Kidney (tissue), 14 donors: Measurements from ENCODE around the gene SBK2. TPM values are rescaled to one million over a fixed set of nuclear protein-coding genes. Genes with fewer than 3 reads are reported as not detected.
A peak's percentile ranks its signal among the peaks of the same experiment; 100 is the strongest.

Experiments
- DNase-seq, 5 donors: peaks; one replicate each; pipeline ENCODE4 v3.0.0-alpha.2; 2013 to 2020
- FAIRE-seq: peaks from 2 replicates; lab custom pipeline; 2012; peaks lifted over from hg19 to GRCh38; lab: Jason Lieb, UNC
- H3K27ac ChIP-seq, 2 donors: one replicate each; pipeline ENCODE4 v1.7.0; 2013; ENCODE audit warnings: low read depth in 2 of 2, low read length in 2 of 2, inconsistent platforms in 1 of 2
- H3K27me3 ChIP-seq: one replicate; pipeline ENCODE4 v1.7.1; 2013; ENCODE audit warnings: low read length, inconsistent platforms; ENCODE audit not compliant: control insufficient read depth, insufficient read depth
- H3K36me3 ChIP-seq, 3 donors: one replicate each; pipeline versions ENCODE4 v1.7.0 to v1.7.1; 2013; ENCODE audit warnings: low read length in 3 of 3, control low read depth in 1 of 3, inconsistent platforms in 1 of 3; ENCODE audit not compliant: insufficient read depth in 3 of 3, control insufficient read depth in 2 of 3
- H3K4me1 ChIP-seq, 3 donors: one replicate each; pipeline versions ENCODE4 v1.7.0 to v1.7.1; 2013; ENCODE audit warnings: low read length in 3 of 3, inconsistent platforms in 1 of 3, low read depth in 1 of 3; ENCODE audit not compliant: control insufficient read depth in 2 of 3, insufficient read depth in 2 of 3
- H3K4me3 ChIP-seq, 3 donors: one replicate each; pipeline versions ENCODE4 v1.7.0 to v1.8.1; 2013; ENCODE audit warnings: low read length in 3 of 3, control low read depth in 1 of 3, inconsistent platforms in 1 of 3
- H3K9ac ChIP-seq, 3 donors: one replicate each; pipeline versions ENCODE4 v1.7.0 to v1.7.1; 2013; ENCODE audit warnings: low read length in 3 of 3, control low read depth in 1 of 3, inconsistent platforms in 1 of 3
- H3K9me3 ChIP-seq, 3 donors: one replicate each; pipeline versions ENCODE4 v1.7.0 to v1.7.1; 2013; ENCODE audit warnings: low read length in 3 of 3, control low read depth in 1 of 3, inconsistent platforms in 1 of 3; ENCODE audit not compliant: control insufficient read depth in 2 of 3, insufficient read depth in 1 of 3
- CTCF ChIP-seq: IDR thresholded peaks from 3 replicates; pipeline ENCODE4 v1.5.1; 2012; ENCODE audit warnings: mild to moderate bottlenecking, moderate library complexity, borderline replicate concordance; ENCODE audit not compliant: insufficient read depth; ENCODE audit errors: extremely low read depth
- intact Hi-C: fragments of 100-400 bp; cut with DNase I; formaldehyde crosslinking; loops from one replicate; pipeline ENCODE4 v1.11.1; 2022
- polyA plus RNA-seq: library from polyadenylated mRNA; stranded (reverse); fragments of 350-450 nt; fragmentation: Illumina TruSeq; extraction: RNeasy Lipid Tissue Mini Kit (QIAGEN cat#74804); gene quantifications from one replicate; pipeline ENCODE4 v1.2.3, GENCODE V29; 2014; ENCODE audit warnings: low read depth, low replicate concordance; ENCODE audit not compliant: insufficient read depth
- total RNA-seq: library from RNA; stranded (reverse); fragmentation: NEBNext Ultra II Directional; extraction: Animal tissue kit (Norgen Biotek cat#: 25700); gene quantifications from one replicate; pipeline ENCODE4 v1.2.1, GENCODE V29; 2021
- donor health status: control.
- donor health status: control.
- donor health status: control.
- donor health status: control.
- donor health status: control.
- donor health status: DM: yes; HTN: yes; CAD: no.
- donor health status: Normal renal cell carcinoma (clear cell type).

The SBK2 gene
- total and polyA plus RNA-seq, 2 donors from 2014 or later = not detected

- H3K4me1 ChIP-seq = peaks cover 0 to 32% (median 21%) of the 10 kb centered on the region in 3 donors
- DNase-seq (peak in 2 of 5 donors; percentile 45 to 77), FAIRE-seq (no peak)
Observed at GRCh38 chr19:55482156-55482961, 54.6 kb downstream of the SBK2 start.

GRCh38 chr19:55481794-55482155 lies 55.2 kb downstream of the SBK2 start:
- Histone ChIP-seq H3K9ac (no peak overlapping the region), H3K4me3 (no peak overlapping the region), H3K4me1 (peaks cover 0 to 26% (median 17%) of the 10 kb centered on the region in 3 donors), H3K9me3 (no peaks in the 10 kb centered on the region), H3K27ac (no peak overlapping the region), H3K36me3 (no peaks in the 10 kb centered on the region), H3K27me3 (no peaks in the 10 kb centered on the region)
- no peak for TF ChIP-seq CTCF
- intact Hi-C loops = no loop called here
- FAIRE-seq (no peak), DNase-seq (peak in 2 of 5 donors; percentile 51 to 83)

More at GRCh38 chr19:55482156-55482961, 54.6 kb downstream of the SBK2 start:
- H3K4me3 ChIP-seq = no peak overlapping the region
- H3K9ac ChIP-seq = no peak overlapping the region
- H3K27ac ChIP-seq = no peak overlapping the region
- H3K9me3 ChIP-seq = no peaks in the 10 kb centered on the region
- H3K27me3 ChIP-seq = no peaks in the 10 kb centered on the region
- no peaks in the 10 kb centered on the region for H3K36me3 ChIP-seq
- intact Hi-C loops = no loop called here
- TF ChIP-seq CTCF = no peak

GRCh38 chr19:55481148-55481793 lies 55.7 kb downstream of the SBK2 start:
- Histone ChIP-seq H3K4me1 (peaks cover 0 to 25% (median 16%) of the 10 kb centered on the region in 3 donors), H3K9ac (no peak overlapping the region), H3K4me3 (no peak overlapping the region), H3K9me3 (no peaks in the 10 kb centered on the region), H3K27me3 (no peaks in the 10 kb centered on the region), H3K27ac (no peak overlapping the region), H3K36me3 (no peaks in the 10 kb centered on the region)
- DNase-seq (peak in 2 of 5 donors; percentile 53 to 75), FAIRE-seq (no peak)
- no peak for TF ChIP-seq CTCF
- intact Hi-C loops = no loop called here
